Measurements from ENCODE around the gene LCP1.

LCP1 gene

GRCh38 chr13:46185634-46186033 lies 3.7 kb upstream of the LCP1 start:
- H3K27ac ChIP-seq (ENCODE audit: low read depth, low read length, poor library complexity, severe bottlenecking), result no peak overlapping the region
- no peaks in the 10 kb centered on the region for H3F3A ChIP-seq (ENCODE audit: insufficient read depth, low read length)
- peaks cover 13% of the 10 kb centered on the region for H3K79me2 ChIP-seq (ENCODE audit: insufficient read depth, low read length)
- no peak for TF ChIP-seq CTCF (IDR thresholded peaks at IDR 0.05; ENCODE audit: low read length)
- no peak for TF ChIP-seq EZH2 (IDR thresholded peaks at IDR 0.05; ENCODE audit: borderline replicate concordance, low read length)
- H2AFZ ChIP-seq (ENCODE audit: low read length), result no peak overlapping the region
- H3K9me2 ChIP-seq (ENCODE audit: low read depth, low read length), result no peaks in the 10 kb centered on the region
- no peaks in the 10 kb centered on the region for H3K27me3 ChIP-seq (ENCODE audit: insufficient read depth, low read length)
- no peaks in the 10 kb centered on the region for H3K9me3 ChIP-seq (ENCODE audit: low read length)
- H3K36me3 ChIP-seq (ENCODE audit: insufficient read depth, low read length), result peaks cover 7% of the 10 kb centered on the region; the same call in 1 of the 2 replicates
- peaks cover 23% of the 10 kb centered on the region for H3K4me1 ChIP-seq (ENCODE audit: insufficient read depth, low read length, severe bottlenecking)
- H3K4me2 ChIP-seq (ENCODE audit: low read length), result no peak overlapping the region
- no peaks in the 10 kb centered on the region for H4K20me1 ChIP-seq (ENCODE audit: insufficient read depth, low read length)
- no peak overlapping the region for H3K9ac ChIP-seq (ENCODE audit: low read length)
- no peak overlapping the region for H3K4me3 ChIP-seq (ENCODE audit: low read depth, low read length, poor library complexity, severe bottlenecking)

- H3K9me2 ChIP-seq (ENCODE audit: low read depth, low read length), result no peaks in the 10 kb centered on the region
- no peaks in the 10 kb centered on the region for H3K9me3 ChIP-seq (ENCODE audit: low read length)
- peak overlapping the region; percentile 66 for H3K4me2 ChIP-seq (ENCODE audit: low read length)
- H3K27me3 ChIP-seq (ENCODE audit: insufficient read depth, low read length), result no peaks in the 10 kb centered on the region
- peaks cover 27% of the 10 kb centered on the region for H3K79me2 ChIP-seq (ENCODE audit: insufficient read depth, low read length)
- peak overlapping the region; percentile 80; the same call in 1 of the 2 replicates for H3K9ac ChIP-seq (ENCODE audit: low read length)
- H2AFZ ChIP-seq (ENCODE audit: low read length), result no peak overlapping the region
- H4K20me1 ChIP-seq (ENCODE audit: insufficient read depth, low read length), result no peaks in the 10 kb centered on the region
- peak; percentile 96 for TF ChIP-seq CTCF (IDR thresholded peaks at IDR 0.05; ENCODE audit: low read length)
- no peak for TF ChIP-seq EZH2 (IDR thresholded peaks at IDR 0.05; ENCODE audit: borderline replicate concordance, low read length)
- H3K27ac ChIP-seq (ENCODE audit: low read depth, low read length, poor library complexity, severe bottlenecking), result peak overlapping the region; percentile 99
- peaks cover 13% of the 10 kb centered on the region; the same call in 1 of the 2 replicates for H3K36me3 ChIP-seq (ENCODE audit: insufficient read depth, low read length)
- peaks cover 4% of the 10 kb centered on the region; the same call in 1 of the 2 replicates for H3F3A ChIP-seq (ENCODE audit: insufficient read depth, low read length)
- H3K4me1 ChIP-seq (ENCODE audit: insufficient read depth, low read length, severe bottlenecking), result peaks cover 25% of the 10 kb centered on the region
- H3K4me3 ChIP-seq (ENCODE audit: low read depth, low read length, poor library complexity, severe bottlenecking), result peak overlapping the region; percentile 85
Measured at GRCh38 chr13:46184277-46184699, 2.3 kb upstream of the LCP1 start.

- TF ChIP-seq CTCF (IDR thresholded peaks at IDR 0.05; ENCODE audit: low read length), result no peak
- no peak for TF ChIP-seq EZH2 (IDR thresholded peaks at IDR 0.05; ENCODE audit: borderline replicate concordance, low read length)
- H3F3A ChIP-seq (ENCODE audit: insufficient read depth, low read length), result peaks cover 4% of the 10 kb centered on the region; the same call in 1 of the 2 replicates
- H3K9ac ChIP-seq (ENCODE audit: low read length), result peak overlapping the region; percentile 80
- H3K9me2 ChIP-seq (ENCODE audit: low read depth, low read length), result no peaks in the 10 kb centered on the region
- no peaks in the 10 kb centered on the region for H4K20me1 ChIP-seq (ENCODE audit: insufficient read depth, low read length)
- H2AFZ ChIP-seq (ENCODE audit: low read length), result peak overlapping the region; percentile 87; the same call in 1 of the 2 replicates
- peak overlapping the region; percentile 99 for H3K27ac ChIP-seq (ENCODE audit: low read depth, low read length, poor library complexity, severe bottlenecking)
- H3K79me2 ChIP-seq (ENCODE audit: insufficient read depth, low read length), result peaks cover 37% of the 10 kb centered on the region
- peak overlapping the region; percentile 85 for H3K4me3 ChIP-seq (ENCODE audit: low read depth, low read length, poor library complexity, severe bottlenecking)
- H3K4me2 ChIP-seq (ENCODE audit: low read length), result peak overlapping the region; percentile 66
- H3K9me3 ChIP-seq (ENCODE audit: low read length), result no peaks in the 10 kb centered on the region
- H3K36me3 ChIP-seq (ENCODE audit: insufficient read depth, low read length), result peaks cover 23% of the 10 kb centered on the region; the same call in 1 of the 2 replicates
- peaks cover 35% of the 10 kb centered on the region for H3K4me1 ChIP-seq (ENCODE audit: insufficient read depth, low read length, severe bottlenecking)
- H3K27me3 ChIP-seq (ENCODE audit: insufficient read depth, low read length), result no peaks in the 10 kb centered on the region
Measured at GRCh38 chr13:46183018-46183946, 1.3 kb upstream of the LCP1 start.
